Measurements from ENCODE around the gene SLC7A1. TPM values are rescaled to one million over a fixed set of nuclear protein-coding genes. Genes with fewer than 3 reads are reported as not detected.

Gene SLC7A1
- total RNA-seq, 2 donors from 2014 or later = 19.1 to 35.3 TPM

GRCh38 chr13:29540799-29541198 is 54.7 kb downstream of the SLC7A1 start:
- no peak overlapping the region for H3K27ac ChIP-seq
- H3K4me3 ChIP-seq = no peak overlapping the region
- no peaks in the 10 kb centered on the region for H3K36me3 ChIP-seq
- H3K4me1 ChIP-seq (replicated peaks) = peaks cover 4% of the 10 kb centered on the region
- DNase-seq (ENCODE audit: low spot score) = no peak
- H3K9me3 ChIP-seq = no peaks in the 10 kb centered on the region
- intact Hi-C loops (cut with DNase I) = no loop called here
- no peaks in the 10 kb centered on the region for H3K27me3 ChIP-seq (replicated peaks; ENCODE audit: insufficient read depth)
- WGBS = 83% methylated on average over 5 of the region's 5 CpGs
- TF ChIP-seq POLR2AphosphoS5 (IDR thresholded peaks at IDR 0.05) = no peak
- no peak for TF ChIP-seq CTCF (IDR thresholded peaks at IDR 0.05)
- no peak for TF ChIP-seq POLR2A (IDR thresholded peaks at IDR 0.05)

DNA sequence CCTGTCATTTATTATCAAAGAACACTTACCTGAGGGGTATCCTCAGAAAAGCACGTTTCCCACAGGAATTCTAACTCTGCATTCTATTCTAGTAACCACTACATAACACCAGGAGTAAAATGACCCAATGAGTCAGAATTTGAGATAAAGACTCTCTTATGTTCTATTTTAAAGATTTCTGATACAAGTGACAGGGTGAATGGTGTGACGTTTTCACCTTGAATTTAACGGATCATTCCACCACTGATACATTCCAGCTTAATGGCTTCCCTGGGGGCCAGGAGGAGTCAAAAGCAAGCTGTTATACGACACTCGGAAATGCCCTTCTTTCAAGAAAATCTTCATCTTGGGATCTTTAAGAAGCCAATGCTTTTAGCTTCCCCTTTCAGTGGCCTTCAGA is 55.2 kb downstream of the SLC7A1 start:
- H3K27ac ChIP-seq = no peak overlapping the region
- no peaks in the 10 kb centered on the region for H3K9me3 ChIP-seq
- H3K4me1 ChIP-seq (replicated peaks) = peaks cover 4% of the 10 kb centered on the region
- no peaks in the 10 kb centered on the region for H3K27me3 ChIP-seq (replicated peaks; ENCODE audit: insufficient read depth)
- WGBS = 73% methylated on average over 5 of the region's 5 CpGs
- no peaks in the 10 kb centered on the region for H3K36me3 ChIP-seq
- DNase-seq (ENCODE audit: low spot score) = no peak
- intact Hi-C loops (cut with DNase I) = no loop called here
- no peak overlapping the region for H3K4me3 ChIP-seq
- TF ChIP-seq CTCF (IDR thresholded peaks at IDR 0.05) = no peak

- Histone ChIP-seq H3K36me3 (no peaks in the 10 kb centered on the region), H3K27me3 (replicated peaks; ENCODE audit: insufficient read depth) (no peaks in the 10 kb centered on the region), H3K9me3 (no peaks in the 10 kb centered on the region), H3K4me1 (replicated peaks) (peaks cover 4% of the 10 kb centered on the region), H3K4me3 (no peak overlapping the region), H3K27ac (peak overlapping the region in 1 of 2 donors; percentile 39)
- peak; percentile 37 for DNase-seq (ENCODE audit: low spot score)
- intact Hi-C loops (cut with DNase I) = no loop called here
- WGBS = 16% methylated on average over 2 of the region's 2 CpGs
- TF ChIP-seq POLR2AphosphoS5 (IDR thresholded peaks at IDR 0.05) (peak; percentile 47), CTCF (IDR thresholded peaks at IDR 0.05) (no peak), POLR2A (IDR thresholded peaks at IDR 0.05) (no peak)
Measured at GRCh38 chr13:29539856-29540255, 55.6 kb downstream of the SLC7A1 start.

DNA sequence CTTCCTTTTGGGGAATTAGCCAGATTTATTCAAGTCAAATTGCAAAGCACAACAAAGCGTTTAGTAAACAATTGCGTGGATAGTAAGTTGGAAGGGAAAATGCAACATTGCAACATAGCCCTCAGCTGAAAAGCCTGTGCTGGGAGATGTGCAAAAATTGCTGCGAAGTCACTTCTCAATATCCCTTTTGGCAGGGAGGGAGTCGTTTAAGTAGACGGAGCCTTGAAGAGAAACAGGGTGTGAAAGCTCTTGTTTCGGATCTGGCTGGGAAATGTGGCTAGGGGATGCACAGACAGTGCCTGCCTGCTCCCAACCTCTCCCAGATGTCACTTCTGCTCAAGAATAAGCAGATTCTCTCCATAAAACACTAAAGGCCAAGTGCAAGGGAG is 56.8 kb downstream of the SLC7A1 start:
- Histone ChIP-seq H3K27ac (no peak overlapping the region), H3K9me3 (no peaks in the 10 kb centered on the region), H3K4me1 (replicated peaks) (peaks cover 4% of the 10 kb centered on the region), H3K36me3 (no peaks in the 10 kb centered on the region), H3K4me3 (no peak overlapping the region), H3K27me3 (replicated peaks; ENCODE audit: insufficient read depth) (no peaks in the 10 kb centered on the region)
- 77% methylated on average over 6 of the region's 6 CpGs for WGBS
- TF ChIP-seq POLR2A (IDR thresholded peaks at IDR 0.05) (no peak), CTCF (IDR thresholded peaks at IDR 0.05) (no peak), POLR2AphosphoS5 (IDR thresholded peaks at IDR 0.05) (no peak)
- intact Hi-C loops (cut with DNase I) = no loop called here
- DNase-seq (ENCODE audit: low spot score) = no peak

GRCh38 chr13:29537736-29538651 is 57.5 kb downstream of the SLC7A1 start:
- WGBS = 80% methylated on average over 14 of the region's 14 CpGs

More at GRCh38 chr13:29537736-29538651, 57.5 kb downstream of the SLC7A1 start:
- Histone ChIP-seq H3K36me3 (no peaks in the 10 kb centered on the region), H3K4me1 (replicated peaks) (peaks cover 4% of the 10 kb centered on the region), H3K9me3 (no peaks in the 10 kb centered on the region), H3K4me3 (no peak overlapping the region), H3K27ac (no peak overlapping the region), H3K27me3 (replicated peaks; ENCODE audit: insufficient read depth) (no peaks in the 10 kb centered on the region)
- no peak for DNase-seq (ENCODE audit: low spot score)
- intact Hi-C loops (cut with DNase I) = no loop called here
- no peak for TF ChIP-seq POLR2AphosphoS5 (IDR thresholded peaks at IDR 0.05)
- TF ChIP-seq CTCF (IDR thresholded peaks at IDR 0.05) = no peak
- TF ChIP-seq POLR2A (IDR thresholded peaks at IDR 0.05) = no peak
